Measurements from ENCODE around the gene PTPRN2.
"Not testable (repeated sequence)": the region's sequence is repeated elsewhere in the genome, so short reads cannot be mapped to it uniquely, and the experiment has no call there.

Gene PTPRN2

DNA sequence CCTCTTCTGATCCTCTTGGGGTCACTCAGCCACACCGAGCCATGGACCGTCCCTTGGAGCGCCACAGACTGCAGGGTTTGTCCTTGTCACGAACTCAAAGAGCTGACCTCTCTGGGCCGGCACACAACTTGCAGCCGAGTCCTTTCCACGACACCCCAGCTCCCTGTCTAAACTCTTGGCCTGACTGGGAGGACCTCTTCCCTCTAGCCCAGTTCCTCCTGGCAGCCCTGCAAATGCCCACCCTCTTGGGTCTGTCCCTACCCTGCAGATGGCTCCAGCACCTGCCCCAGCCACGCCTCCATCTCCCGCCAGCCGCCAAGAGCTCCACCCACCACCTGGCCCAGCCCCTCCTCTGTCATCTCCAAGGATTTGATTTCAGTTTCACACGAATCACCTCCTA lies 911.6 kb downstream of the PTPRN2 start:
- DNase-seq (ENCODE audit: low read depth), result no peak

DNA sequence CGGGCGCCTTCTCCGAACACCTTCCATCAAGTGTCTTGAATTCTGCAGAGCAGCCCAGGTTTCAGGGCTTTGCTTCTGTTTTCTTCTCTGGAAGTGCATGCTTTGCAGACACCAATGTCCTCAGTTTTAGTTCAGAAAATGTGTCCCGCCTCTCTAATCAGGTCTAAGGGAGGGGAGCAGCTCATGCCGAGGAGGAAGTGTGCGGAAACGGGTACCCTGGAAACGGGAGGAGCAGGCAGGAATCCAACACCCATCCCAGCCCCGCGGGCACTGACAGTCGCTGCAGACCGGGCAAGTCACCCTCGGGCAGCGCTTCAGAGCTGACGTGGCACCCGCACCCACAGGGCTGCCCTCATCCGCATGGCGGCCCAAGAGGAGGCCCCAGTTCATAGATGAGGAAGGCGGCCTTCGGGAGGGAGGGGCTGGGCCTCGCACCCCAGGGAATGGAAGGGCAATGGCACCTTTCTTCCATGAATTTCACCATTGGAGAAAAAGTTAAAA lies 912.1 kb downstream of the PTPRN2 start:
- no peak for DNase-seq (ENCODE audit: low read depth)

DNA sequence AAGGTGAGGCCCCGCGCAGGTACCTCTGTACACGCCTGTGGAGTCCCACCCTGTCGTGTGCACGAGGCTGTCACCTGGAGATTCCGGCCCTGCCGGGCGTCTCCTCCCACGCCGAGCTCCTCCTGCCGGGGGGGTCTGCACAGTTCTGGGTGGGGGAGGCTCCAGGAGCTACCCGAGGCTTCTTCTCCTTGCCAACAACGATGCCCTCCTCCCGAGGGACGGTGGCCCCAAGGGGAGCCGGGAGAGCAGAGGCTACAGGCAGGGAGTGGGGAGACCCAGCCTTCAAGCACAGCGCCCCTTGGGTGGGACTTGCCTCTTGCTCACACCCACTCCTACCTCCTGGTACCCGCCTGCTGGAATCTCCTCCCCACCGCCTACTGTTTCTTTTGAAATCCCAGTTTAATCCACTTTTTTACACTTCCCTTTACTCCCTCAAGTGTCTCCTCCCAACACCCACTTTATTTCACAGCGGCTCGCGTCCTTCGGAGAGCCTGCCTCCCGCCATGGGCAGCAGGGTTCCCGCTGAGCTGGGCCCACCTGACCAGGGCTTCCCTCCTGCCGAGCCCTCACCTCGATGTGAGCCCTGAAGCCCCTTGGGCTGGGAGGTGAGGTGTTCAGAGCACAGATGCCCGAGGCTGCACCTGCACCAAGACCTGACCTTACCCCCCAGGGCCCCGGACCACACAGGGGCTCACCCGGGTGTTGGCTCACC lies 912.8 kb downstream of the PTPRN2 start:
- DNase-seq (ENCODE audit: low read depth), result no peak

DNA sequence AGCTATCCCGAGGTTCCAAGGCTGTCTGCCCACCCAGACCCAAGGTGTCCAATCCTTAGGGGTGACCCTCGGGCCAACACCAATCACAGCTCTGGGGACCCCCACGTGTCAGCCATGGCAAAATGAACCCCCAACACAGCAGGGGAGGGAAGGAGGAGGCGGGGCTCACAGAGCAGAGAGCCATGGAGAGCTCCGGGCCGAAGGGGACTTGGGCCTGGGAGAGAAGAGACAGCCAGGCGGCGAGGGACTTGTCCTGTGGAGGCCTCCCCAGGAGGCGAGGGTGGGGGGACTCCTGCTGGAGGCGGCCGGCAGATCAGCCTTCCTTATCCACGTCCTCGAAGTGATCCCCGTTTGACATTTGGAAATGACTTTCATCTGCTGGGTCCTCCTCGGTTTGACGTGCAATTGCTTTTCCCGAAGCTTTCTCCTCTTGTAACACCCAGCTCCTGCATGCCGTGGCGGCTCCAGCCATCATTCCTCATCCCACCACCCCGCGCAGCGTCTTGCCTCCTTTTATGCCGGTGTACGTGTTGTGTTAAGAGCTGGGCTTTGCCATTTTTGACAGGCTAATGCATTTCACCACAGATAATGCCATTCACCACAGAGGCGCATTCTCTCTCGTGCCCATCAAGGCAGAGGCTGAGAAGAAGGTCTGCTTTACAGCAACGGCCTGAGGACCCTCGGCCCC lies 913.5 kb downstream of the PTPRN2 start:
- DNase-seq (ENCODE audit: low read depth), result no peak

DNA sequence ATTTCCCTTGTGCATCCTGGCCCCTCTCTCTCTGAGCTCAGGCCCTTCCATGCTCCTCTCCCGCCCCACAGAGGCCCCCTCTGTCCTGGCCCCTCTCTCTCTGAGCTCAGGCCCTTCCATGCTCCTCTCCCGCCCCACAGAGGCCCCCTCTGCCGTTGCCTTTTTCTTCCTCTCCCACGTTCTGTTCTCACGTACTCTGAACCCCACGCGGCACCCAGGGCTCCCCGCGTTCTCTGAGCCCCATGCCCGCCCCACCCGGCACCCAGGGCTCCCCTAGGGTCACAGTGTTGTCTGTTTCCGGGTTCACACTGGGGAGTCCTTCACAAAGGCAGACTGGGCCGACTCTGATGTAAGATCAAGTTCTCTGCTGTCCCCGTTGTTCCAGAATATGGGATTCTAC lies 914.0 kb downstream of the PTPRN2 start:
- DNase-seq (ENCODE audit: low read depth), result no peak

DNA sequence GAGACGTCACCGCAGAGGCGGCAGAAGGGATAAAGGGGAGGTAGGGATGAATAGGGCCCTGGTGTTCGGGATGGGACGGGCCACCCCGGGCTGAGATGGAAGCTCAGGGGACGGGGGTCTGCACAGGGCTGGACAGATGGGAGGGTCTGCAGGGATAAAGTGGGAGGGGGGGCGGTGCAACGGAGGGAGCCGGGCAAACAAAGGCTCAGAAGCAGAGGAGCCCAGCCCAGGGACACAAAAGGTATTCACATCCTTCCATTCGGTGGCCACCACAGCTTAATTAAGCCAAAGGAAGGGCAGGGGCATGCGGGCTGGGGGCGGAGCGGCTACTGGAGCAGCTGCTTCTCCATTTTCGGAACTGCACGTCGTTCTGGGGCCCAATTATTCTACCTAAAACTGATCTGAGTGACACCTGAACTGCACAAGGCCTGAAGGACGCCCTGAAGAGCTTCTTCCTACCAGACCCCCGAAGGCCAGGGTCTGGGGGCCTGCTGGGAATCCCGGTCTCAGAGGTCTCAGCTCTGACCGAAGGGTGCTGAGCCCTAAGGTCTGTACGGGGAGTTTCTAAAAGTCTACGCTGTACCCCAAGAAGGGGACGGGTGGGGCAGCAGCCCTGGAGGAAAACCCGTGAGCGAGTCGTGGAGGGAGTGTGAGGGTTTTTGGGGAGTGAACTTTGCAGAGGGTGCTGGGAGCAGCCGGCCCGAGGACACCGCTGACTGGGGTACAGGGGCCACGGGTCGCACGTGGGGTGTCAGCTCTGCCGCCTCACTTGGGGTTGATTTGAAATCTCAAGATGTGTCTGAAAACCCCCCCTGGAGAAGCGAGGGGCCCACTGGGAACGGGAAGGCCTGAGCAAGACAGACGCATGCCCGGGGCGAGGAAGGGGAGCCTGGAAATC lies 916.0 kb downstream of the PTPRN2 start:
- DNase-seq (ENCODE audit: low read depth), result no peak

DNA sequence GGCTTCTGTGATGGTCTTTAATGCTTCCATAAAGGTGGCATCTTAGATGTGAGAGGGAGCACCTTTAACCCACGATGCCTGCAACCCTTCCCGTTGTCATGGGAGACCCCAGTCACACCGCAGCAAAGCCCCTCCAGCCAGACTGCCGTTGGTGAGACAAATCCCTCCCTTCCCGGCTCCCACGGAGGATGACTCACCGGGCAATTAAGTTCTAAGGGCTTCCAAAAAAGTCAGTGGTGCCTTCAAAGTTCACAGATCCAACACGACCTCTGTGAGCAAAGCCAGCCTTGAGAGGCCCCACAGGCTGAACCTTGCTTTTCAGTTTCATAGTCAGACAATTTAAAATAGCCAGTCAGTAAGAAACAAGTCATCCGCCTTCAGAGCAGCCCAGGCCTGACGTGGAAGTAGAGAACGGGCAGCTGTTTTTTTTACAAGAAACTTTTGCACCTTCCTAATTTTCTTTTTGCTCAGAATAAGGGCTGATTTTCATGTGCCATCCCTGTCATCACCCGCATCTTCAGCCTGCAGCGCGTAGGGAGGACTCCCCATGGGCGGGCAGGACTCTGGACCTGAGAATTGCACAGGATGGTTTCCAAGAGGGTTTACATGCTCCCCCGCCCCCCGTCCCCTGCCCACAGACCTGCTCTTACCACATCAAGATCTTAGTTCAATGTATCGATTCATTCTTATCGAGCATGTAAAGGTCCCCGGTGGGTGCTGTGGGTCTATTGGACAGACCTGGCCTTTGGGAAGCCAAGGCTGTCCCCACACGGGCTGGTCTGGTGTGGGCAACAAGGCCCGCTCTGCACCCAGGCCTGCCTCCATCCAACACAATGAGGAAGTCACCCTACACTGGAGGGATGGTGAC lies 916.9 kb downstream of the PTPRN2 start:
- DNase-seq (ENCODE audit: low read depth), result no peak

DNA sequence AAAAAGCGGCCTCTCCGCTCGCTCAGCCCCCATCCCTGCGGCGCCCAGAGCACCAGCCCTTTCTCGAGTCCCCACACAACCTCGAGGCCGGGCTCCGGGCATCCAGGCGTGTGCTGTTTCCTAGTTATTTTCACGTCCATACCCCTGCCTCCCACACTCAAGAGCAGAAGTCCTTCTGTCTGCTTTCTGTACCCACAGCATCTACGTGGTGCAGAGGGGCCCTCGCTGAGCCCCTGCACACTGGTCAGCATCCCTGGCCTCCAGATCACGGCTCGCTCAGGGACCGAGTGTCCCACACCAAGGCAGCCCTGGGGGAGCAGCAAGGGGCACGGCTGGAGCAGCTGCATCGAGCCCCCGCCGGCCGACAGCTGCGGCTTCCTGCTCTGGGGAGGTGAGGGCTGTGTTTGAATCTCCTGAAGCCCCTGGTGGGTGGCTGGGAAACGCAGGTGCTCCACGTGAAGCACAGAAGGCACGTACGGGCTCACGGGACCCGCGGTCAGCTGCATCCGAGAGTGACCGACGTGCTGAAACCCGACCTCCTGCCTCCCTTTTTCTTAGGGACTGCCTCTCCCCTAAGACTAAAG lies 917.8 kb downstream of the PTPRN2 start:
- DNase-seq (ENCODE audit: low read depth), result no peak

DNA sequence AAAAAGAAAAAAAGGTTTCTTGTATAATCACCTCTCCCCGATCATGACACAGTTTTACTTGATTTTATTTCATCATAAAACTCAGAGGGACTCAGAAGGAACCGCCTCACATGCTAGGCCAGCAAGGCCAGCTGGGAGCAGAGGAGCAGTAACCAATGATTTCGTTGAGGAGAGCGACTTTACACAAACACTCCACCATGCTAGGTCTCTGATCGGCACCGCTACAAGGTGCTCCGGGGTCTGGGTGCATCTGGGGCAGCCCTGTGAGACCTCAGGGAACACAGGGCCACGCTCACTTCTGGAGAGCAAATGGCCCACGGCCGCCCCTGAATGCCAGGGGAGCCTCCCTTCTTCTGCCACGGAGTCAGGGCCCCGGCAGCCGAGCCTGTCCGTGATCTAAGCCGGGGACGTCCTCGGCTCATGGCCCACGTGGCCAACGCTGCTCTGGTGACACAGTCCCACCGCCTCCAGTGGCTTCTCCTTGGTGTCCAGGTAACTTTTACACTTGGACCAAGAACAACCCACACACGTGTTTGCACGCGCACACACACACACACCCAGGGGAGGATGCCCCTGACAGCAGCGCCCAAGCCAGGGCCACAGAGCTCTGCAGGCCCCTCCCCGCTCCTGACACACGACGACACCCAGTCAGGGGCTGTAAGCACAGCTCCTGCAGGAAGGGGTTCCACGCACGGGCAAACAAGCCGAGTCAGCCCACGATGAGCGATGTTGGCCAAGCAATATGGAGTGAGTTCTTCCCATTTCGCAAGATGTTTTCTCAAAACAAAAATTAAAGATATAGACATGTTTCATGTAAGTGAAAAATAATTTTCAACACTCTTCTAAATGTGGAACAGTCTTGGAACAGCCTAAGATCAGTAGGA lies 918.5 kb downstream of the PTPRN2 start:
- DNase-seq (ENCODE audit: low read depth), result no peak

DNA sequence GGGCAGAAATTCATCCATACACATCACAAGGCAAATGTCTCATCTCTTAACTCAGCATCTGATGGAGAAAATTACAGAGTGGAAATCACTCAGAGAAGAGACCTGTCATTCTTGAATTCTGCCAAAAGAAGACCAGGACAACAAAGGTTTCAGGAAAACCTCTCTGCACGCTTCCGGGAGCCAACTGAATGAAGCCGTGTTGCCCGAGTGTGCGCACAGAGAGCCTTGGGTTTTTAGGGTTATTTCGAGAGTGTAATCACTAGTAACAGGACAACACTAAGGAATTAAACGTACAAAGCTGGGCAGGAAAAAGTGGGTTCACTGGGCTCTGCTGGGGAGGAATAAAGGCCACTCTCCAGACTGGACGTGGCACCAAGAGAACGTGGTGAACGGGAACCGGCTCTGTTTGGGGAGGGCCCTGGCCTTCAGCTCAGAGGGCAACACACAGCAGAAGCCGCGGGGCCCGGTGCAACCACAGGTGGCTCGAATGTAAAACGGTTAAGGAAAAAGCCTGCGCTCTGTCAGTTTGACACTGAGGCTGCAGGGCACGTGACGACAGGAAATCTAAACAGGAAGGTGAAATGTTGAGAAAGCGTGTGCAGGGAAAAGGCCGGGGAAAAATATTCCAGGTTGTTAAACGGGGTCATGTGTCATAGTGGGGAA lies 919.3 kb downstream of the PTPRN2 start:
- no peak for DNase-seq (ENCODE audit: low read depth)

DNA sequence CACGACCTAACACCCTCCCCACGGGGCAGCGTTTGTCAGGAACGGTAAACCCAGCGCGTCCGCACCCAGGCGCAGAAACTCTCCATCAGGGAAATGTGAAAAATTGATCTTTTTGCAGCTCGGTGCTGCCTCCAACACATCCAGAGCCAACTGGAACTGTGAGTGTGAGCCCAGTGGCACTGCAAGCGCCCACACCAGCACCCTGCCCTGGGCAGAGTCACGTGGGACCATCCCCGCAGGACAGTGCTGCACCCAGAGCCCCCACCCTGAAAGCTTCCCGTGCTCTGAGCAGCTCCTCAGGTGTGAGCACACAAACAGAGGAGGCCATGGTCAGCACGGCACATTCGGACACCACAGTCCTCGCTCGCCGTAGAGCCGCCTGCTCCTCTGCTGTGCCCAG lies 919.9 kb downstream of the PTPRN2 start:
- DNase-seq (ENCODE audit: low read depth), result no peak

DNA sequence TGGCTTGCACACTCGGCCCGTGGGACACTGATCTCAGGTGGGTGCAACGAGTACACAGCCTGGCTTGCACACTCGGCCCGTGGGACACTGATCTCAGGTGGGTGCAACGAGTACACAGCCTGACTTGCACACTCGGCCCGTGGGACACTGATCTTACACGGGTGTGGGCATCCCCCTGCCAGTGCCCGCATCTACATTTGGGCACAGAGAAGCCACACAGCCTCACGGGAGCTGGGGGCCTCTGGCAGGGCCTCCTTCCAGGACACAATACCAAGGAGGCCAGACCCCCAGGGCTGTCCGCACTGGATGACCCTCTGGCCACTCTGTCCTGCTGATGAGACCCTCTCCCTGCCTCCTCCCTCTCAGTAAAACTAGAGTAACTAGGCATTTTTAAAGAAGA lies 920.4 kb downstream of the PTPRN2 start:
- no peak for DNase-seq (ENCODE audit: low read depth)

DNA sequence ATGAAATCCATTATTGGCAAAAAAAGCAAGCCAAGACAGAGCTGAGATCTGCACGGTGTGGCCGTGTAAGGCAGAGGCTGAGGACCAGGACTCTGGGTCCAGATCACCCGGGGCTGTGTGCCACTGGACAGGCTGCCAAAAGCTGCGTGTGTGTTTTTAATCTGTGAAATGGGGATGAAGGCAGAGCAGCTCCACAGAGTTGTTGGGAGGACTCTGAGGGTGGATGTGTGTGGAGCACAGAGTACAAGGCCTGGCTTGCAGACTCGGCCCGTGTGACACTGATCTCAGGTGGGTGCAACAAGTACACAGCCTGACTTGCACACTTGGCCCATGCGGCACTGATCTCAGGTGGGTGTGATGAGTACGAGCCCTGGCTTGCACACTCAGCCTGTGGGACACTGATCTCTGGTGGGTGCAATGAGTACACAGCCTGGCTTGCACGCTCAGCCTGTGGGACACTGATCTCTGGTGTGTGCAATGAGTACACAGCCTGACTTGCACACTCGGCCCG lies 921.0 kb downstream of the PTPRN2 start:
- no peak for DNase-seq (ENCODE audit: low read depth)

DNA sequence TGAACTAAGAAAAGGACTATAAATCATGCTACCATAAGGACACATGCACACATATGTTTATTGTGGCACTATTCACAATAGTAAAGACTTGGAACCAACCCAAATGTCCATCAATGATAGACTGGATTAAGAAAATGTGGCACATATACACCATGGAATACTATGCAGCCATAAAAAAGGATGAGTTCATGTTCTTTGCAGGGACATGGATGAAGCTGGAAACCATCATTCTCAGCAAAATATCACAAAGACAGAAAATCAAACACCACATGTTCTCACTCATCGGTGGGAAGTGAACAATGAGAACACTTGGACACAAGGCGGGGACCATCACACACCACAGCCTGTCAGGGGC lies 922.0 kb downstream of the PTPRN2 start:
- not testable (repeated sequence) for DNase-seq (ENCODE audit: low read depth)

DNA sequence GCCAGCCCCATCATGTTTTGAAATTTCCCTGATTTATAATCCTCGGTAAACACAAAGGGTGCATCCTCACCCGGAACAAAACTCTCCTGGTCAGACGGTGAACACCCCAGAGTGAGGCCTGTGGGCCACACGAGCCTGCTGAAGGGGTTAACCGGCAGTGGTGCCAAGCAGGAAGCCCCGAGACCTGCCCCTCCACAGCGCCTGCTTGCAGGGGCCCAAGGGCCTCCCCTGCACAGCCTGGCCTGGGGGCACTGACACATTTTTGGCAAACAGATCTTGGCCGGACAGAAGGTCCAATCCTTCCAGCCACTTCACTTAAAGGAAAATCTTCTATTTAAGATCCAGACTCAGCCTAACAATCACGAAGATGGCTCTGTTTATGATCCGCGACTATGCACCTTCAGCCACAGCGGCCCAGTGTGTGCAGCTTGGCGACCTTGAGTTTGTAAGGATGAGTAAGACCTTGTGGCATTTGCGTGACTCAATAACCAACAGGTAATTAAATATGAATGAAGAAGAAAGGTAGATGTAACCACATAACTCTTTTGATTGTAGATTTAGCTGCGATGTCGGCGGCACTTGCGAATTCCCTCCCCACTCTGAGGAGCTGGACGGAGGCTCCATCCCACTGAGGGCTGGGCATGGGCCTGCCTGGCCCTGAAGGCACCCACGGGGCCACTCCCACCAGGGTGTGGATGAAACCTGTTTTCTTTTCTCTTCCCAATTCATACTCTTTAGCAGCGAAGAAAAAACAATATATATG lies 922.6 kb downstream of the PTPRN2 start:
- no peak for DNase-seq (ENCODE audit: low read depth)

DNA sequence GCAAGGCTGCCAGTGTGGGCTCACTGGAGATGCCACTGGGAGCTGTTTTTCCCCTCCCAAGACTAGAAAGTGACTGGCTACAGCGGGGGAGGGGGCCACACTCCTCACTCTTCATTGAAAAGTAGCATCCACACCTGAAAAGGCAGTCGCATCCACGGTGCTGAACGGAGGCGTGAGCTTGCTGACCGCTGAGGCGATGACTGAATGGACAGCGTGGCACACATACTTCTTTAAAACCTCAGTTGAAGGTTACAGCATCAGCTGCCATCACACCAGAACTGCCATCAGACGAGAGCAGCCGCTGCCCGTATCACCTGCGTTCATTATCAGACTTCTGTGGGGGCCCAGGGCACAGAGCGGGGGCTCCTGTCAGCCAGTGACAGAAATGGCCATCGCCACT lies 923.6 kb downstream of the PTPRN2 start:
- DNase-seq (ENCODE audit: low read depth), result no peak

DNA sequence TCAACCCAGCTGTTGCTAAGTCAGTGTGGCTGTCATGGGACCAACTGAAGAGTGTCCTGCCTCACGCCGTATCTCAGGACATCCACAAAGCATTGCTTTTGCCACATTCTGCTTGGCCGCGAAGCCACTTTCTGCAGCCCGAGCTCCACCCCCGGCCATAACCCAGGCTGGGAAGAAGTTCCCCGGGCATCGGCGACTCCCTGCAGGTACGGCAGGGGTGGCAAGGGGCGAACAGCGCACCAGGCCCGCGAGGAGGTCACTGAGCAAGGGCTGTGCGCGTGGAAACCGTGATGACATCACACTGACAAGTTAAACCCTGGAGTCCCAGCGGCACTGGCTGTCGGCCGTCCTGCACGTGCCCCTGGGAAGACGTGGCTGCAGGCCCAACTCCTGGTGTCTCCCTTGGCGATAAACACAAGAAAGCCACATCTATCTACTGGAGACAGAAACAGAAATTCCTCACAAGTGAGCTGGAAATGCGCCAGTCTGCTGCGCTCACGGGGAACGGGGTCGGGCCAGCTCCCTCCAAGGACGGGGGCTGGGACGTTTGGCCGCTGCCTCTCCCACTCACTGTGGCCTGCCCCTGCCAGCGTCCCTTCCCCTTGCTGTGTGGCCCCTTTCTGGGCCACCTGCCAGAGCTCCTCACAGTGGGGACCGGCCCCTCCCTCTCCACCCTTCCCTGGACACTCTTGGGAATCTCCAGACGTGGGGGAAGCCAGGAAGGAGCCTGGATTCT lies 924.5 kb downstream of the PTPRN2 start:
- no peak for DNase-seq (ENCODE audit: low read depth)

DNA sequence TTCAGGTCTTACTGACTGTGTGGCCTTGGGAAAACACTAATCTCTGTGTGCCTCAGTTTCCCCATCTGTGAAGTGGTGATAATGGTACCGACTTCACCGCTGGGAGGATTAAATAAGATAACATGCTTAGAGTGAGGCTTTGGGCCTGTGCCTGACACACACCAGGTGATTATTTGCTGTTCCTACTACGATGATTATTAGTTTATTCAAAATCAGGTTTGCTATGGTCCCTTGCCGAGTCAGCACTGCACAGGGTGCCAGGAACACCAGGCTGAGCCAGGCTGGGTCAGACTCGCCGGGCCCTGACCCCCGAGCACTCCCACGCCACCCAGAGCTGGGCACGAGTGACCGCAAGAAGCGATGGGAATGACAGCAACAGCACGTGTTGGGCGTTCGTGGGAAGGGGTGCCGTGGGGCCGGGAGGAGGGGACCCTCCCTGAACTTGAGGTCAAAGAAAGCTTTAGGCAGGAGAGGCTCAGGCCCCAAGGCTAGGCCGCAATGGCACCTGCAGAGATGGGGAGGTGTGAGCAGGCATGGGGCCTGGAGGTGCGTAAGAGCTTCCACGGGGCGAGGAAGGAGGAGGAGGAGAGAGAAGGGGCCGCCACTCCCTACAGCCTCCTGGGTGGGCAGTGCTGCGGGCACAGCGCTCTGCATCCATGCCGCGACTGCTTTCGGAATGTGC lies 925.4 kb downstream of the PTPRN2 start:
- no peak for DNase-seq (ENCODE audit: low read depth)
